HEK293 (cell line): ENCODE results near the gene CAMK2D.

Experiments used
- CTCF ChIP-seq: fragments of 450-650 bp; formaldehyde crosslinking; IDR thresholded peaks from 2 replicates; pipeline ENCODE4 v1.5.1; 2016; ENCODE audit warnings: missing biosample characterization, missing genetic modification characterization
- SP2 ChIP-seq: fragments of 450-650 bp; formaldehyde crosslinking; IDR thresholded peaks from 2 replicates; pipeline ENCODE4 v1.5.1; 2016; ENCODE audit warnings: missing biosample characterization, missing genetic modification characterization
- YY1 ChIP-seq: fragments of 450-650 bp; formaldehyde crosslinking; IDR thresholded peaks from 2 replicates; pipeline ENCODE4 v1.5.1; 2018; ENCODE audit warnings: missing biosample characterization, missing genetic modification characterization
- ZBTB21 ChIP-seq: fragments of 450-650 bp; formaldehyde crosslinking; IDR thresholded peaks from 2 replicates; pipeline ENCODE4 v1.5.1; 2017; ENCODE audit warnings: missing biosample characterization, missing genetic modification characterization
- ZBTB26 ChIP-seq: fragments of 450-650 bp; formaldehyde crosslinking; optimal IDR thresholded peaks from 2 replicates; pipeline ENCODE3; 2016; ENCODE audit warnings: missing biosample characterization, mild to moderate bottlenecking, missing genetic modification characterization
- ZFP3 ChIP-seq: fragments of 450-650 bp; formaldehyde crosslinking; IDR thresholded peaks from 2 replicates; pipeline ENCODE4 v1.5.1; 2016; ENCODE audit warnings: low read depth, missing biosample characterization, missing genetic modification characterization
- ZNF112 ChIP-seq: fragments of 450-650 bp; formaldehyde crosslinking; IDR thresholded peaks from 2 replicates; pipeline ENCODE4 v1.5.0; 2017; ENCODE audit warnings: missing biosample characterization, missing genetic modification characterization
- ZNF155 ChIP-seq: fragments of 450-650 bp; formaldehyde crosslinking; IDR thresholded peaks from 2 replicates; pipeline ENCODE4 v1.5.1; 2016; ENCODE audit warnings: missing biosample characterization, missing genetic modification characterization
- ZNF23 ChIP-seq: fragments of 450-650 bp; formaldehyde crosslinking; IDR thresholded peaks from 2 replicates; pipeline ENCODE4 v1.5.1; 2016; ENCODE audit warnings: missing biosample characterization, missing genetic modification characterization, borderline replicate concordance
- ZNF274 ChIP-seq, 2 experiments: fragments of 200-500 bp in 1 of 2; fragments of 450-650 bp in 1 of 2; sonication (Bioruptor generic) in 1 of 2; formaldehyde crosslinking in 1 of 2; IDR thresholded peaks; 2 replicates each; pipeline versions ENCODE4 v1.5.1 to v1.6.1; 2014 to 2016; ENCODE audit warnings: borderline replicate concordance in 1 of 2, inconsistent platforms in 1 of 2, low read length in 1 of 2, missing biosample characterization in 1 of 2, missing genetic modification characterization in 1 of 2
- ZNF280D ChIP-seq: fragments of 450-650 bp; formaldehyde crosslinking; IDR thresholded peaks from 2 replicates; pipeline ENCODE4 v1.5.1; 2016; ENCODE audit warnings: missing biosample characterization, missing genetic modification characterization
- ZNF473 ChIP-seq: fragments of 450-650 bp; formaldehyde crosslinking; IDR thresholded peaks from 2 replicates; pipeline ENCODE4 v1.5.1; 2017; ENCODE audit warnings: missing biosample characterization, missing genetic modification characterization
- TF ChIP-seq, protein P1 (sequence below): fragments of 450-650 bp; formaldehyde crosslinking; IDR thresholded peaks from 2 replicates; pipeline ENCODE4 v1.5.1; 2016; ENCODE audit warnings: missing biosample characterization, missing genetic modification characterization

GRCh38 chr4:113582737-113583136 lies 178.8 kb downstream of the CAMK2D start:
- TF ChIP-seq ZNF23 (tag by site-specific recombination) = no peak
- TF ChIP-seq ZNF274 (IDR thresholded peaks at IDR 0.05; ENCODE audit: low read length) = no peak
- no peak for TF ChIP-seq ZNF274 (tag by site-specific recombination; IDR thresholded peaks at IDR 0.05; ENCODE audit: borderline replicate concordance)
- TF ChIP-seq ZFP3 (tag by site-specific recombination) = no peak
- no peak for TF ChIP-seq ZNF112
- no peak for TF ChIP-seq ZBTB26 (tag by site-specific recombination)
- no peak for TF ChIP-seq YY1
- TF ChIP-seq CTCF (tag by site-specific recombination) = no peak
- TF ChIP-seq ZNF280D (tag by site-specific recombination) = no peak
- TF ChIP-seq ZNF473 (tag by site-specific recombination) = no peak
- no peak for TF ChIP-seq ZBTB21 (tag by site-specific recombination)
- TF ChIP-seq ZNF155 (tag by site-specific recombination) = no peak
- TF ChIP-seq SP2 (tag by site-specific recombination) = no peak
- TF ChIP-seq, protein P1, sequence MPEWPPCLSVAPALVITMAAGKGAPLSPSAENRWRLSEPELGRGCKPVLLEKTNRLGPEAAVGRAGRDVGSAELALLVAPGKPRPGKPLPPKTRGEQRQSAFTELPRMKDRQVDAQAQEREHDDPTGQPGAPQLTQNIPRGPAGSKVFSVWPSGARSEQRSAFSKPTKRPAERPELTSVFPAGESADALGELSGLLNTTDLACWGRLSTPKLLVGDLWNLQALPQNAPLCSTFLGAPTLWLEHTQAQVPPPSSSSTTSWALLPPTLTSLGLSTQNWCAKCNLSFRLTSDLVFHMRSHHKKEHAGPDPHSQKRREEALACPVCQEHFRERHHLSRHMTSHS (tag by site-specific recombination) = no peak
